H1 (cell line): ENCODE measurements around the gene RIMS1. TPM values are rescaled to one million over a fixed set of nuclear protein-coding genes. Genes with fewer than 3 reads are reported as not detected.

ENCODE experiments used
- CHD7 ChIP-seq: fragments of 300-600 bp; sonication (generic); IDR thresholded peaks from 2 replicates; pipeline ENCODE4 v1.7.1; 2012; ENCODE audit warnings: low read length, moderate library complexity, mild to moderate bottlenecking, inconsistent platforms; ENCODE audit not compliant: insufficient replicate concordance
- GABPA ChIP-seq: IDR thresholded peaks from 2 replicates; pipeline ENCODE4 v1.6.1; 2011; ENCODE audit warnings: mild to moderate bottlenecking, low read length, moderate library complexity, borderline replicate concordance; ENCODE audit not compliant: insufficient read depth
- KDM4A ChIP-seq: IDR thresholded peaks from one replicate; pipeline ENCODE4 v1.7.1; 2012; ENCODE audit warnings: low read depth, mild to moderate bottlenecking, moderate library complexity, low read length, inconsistent platforms; ENCODE audit not compliant: severe bottlenecking
- POU5F1 ChIP-seq: IDR thresholded peaks from 2 replicates; pipeline ENCODE4 v1.6.1; 2011; ENCODE audit warnings: low read depth, mild to moderate bottlenecking, low read length, moderate library complexity
- polyA plus RNA-seq, 7 experiments: library from polyadenylated mRNA; depleted of rRNA in 3 of 7; stranded (reverse) in 5 of 7; unstranded in 2 of 7; fragments of >200 nt in 5 of 7; fragments of 200-250 nt in 2 of 7; gene quantifications; 1 replicate in 5 of 7; 2 replicates in 1 of 7; 4 replicates in 1 of 7; pipeline versions ENCODE4 v1.2.1 to v1.2.3, GENCODE V29; 2011 to 2013; ENCODE audit warnings: missing spikeins in 2 of 7, mixed read lengths in 2 of 7
- total RNA-seq: library from RNA; stranded (reverse); fragmentation: NEBNext Ultra II Directional; extraction: Animal tissue kit (Norgen Biotek cat#: 25700); gene quantifications from 2 replicates; pipeline ENCODE4 v1.2.1, GENCODE V29; 2021

RIMS1 gene
- total and polyA plus RNA-seq, 2 of the 8 experiments (the other 6 are each of a cell fraction or from before 2014, with no cell fraction given), result 0.63 to 2.3 TPM

- TF ChIP-seq CHD7 (no peak), KDM4A (no peak), GABPA (no peak), POU5F1 (no peak)
- TF ChIP-seq, all 59 proteins: peak for 0
Measured at GRCh38 chr6:71977884-71978283, 91.5 kb downstream of the RIMS1 start (continued).
